Karpas-422 (cell line): ENCODE measurements around the gene MYH9. TPM values are rescaled to one million over a fixed set of nuclear protein-coding genes. Genes with fewer than 3 reads are reported as not detected.
A peak's percentile ranks its signal among the peaks of the same experiment; 100 is the strongest.
"Not testable (repeated sequence)": the region's sequence is repeated elsewhere in the genome, so short reads cannot be mapped to it uniquely, and the experiment has no call there.

Experiments
- DNase-seq: peaks from one replicate; pipeline ENCODE4 v3.0.0-alpha.2; 2015
- H2AFZ ChIP-seq: fragments of 200-600 bp; sonication (generic); 2 replicates; pipeline ENCODE4 v1.6.1; 2014; ENCODE audit warnings: antibody characterized with exemption, low read length, mixed read lengths
- H3K27ac ChIP-seq: fragments of 200-600 bp; sonication (generic); 2 replicates; pipeline ENCODE4 v1.5.1; 2014; ENCODE audit warnings: mild to moderate bottlenecking, low read length, moderate library complexity
- H3K27me3 ChIP-seq: fragments of 200-600 bp; sonication (generic); 2 replicates; pipeline ENCODE4 v1.6.1; 2014; ENCODE audit warnings: low read length, mixed read lengths
- H3K36me3 ChIP-seq: fragments of 200-600 bp; sonication (generic); 2 replicates; pipeline ENCODE4 v1.6.1; 2014; ENCODE audit warnings: low read length, mixed read lengths; ENCODE audit not compliant: insufficient read depth
- H3K4me1 ChIP-seq: fragments of 200-600 bp; sonication (generic); 2 replicates; pipeline ENCODE4 v1.6.1; 2014; ENCODE audit warnings: mild to moderate bottlenecking, low read length, mixed read lengths
- H3K4me2 ChIP-seq: fragments of 200-600 bp; sonication (generic); 2 replicates; pipeline ENCODE4 v1.6.1; 2014; ENCODE audit warnings: low read length, low read depth, mild to moderate bottlenecking; ENCODE audit not compliant: poor library complexity, severe bottlenecking
- H3K4me3 ChIP-seq: fragments of 200-600 bp; sonication (generic); 2 replicates; pipeline ENCODE4 v1.5.1; 2014; ENCODE audit warnings: mild to moderate bottlenecking, antibody characterized with exemption, low read length, mixed read lengths
- H3K79me2 ChIP-seq: fragments of 200-600 bp; sonication (generic); 2 replicates; pipeline ENCODE4 v1.6.1; 2014; ENCODE audit warnings: mild to moderate bottlenecking, low read length, mixed read lengths
- H3K9ac ChIP-seq: fragments of 200-600 bp; sonication (generic); 2 replicates; pipeline ENCODE4 v1.6.0; 2014; ENCODE audit warnings: low read length
- H3K9me2 ChIP-seq: fragments of 200-600 bp; sonication (generic), shearing (Covaris generic); replicated peaks from 2 replicates; pipeline ENCODE4 v1.6.0; 2014; ENCODE audit warnings: mild to moderate bottlenecking, low read length, moderate library complexity; ENCODE audit not compliant: insufficient read depth
- H3K9me3 ChIP-seq: fragments of 300-700, 200-600 bp; sonication (generic); 2 replicates; pipeline ENCODE4 v1.6.1; 2014; ENCODE audit warnings: low read length, mixed read lengths
- H4K20me1 ChIP-seq: fragments of 200-600 bp; sonication (generic); 2 replicates; pipeline ENCODE4 v1.6.1; 2014; ENCODE audit warnings: mild to moderate bottlenecking, antibody characterized with exemption, low read length, low read depth; ENCODE audit not compliant: insufficient read depth
- total RNA-seq: library from RNA; depleted of rRNA; stranded (reverse); fragments of >200 nt; shearing (Covaris generic); gene quantifications from 2 replicates; pipeline ENCODE4 v1.2.3, GENCODE V29; 2014; ENCODE audit warnings: low replicate concordance

The MYH9 gene
- total RNA-seq, 1 experiment from 2014 or later: 57.5 TPM

GRCh38 chr22:36289948-36290371, 97.8 kb downstream of the MYH9 start:
- H3K36me3 ChIP-seq: peaks cover 26% of the 10 kb centered on the region
- H3K9me2 ChIP-seq, H3K9me3 ChIP-seq, H3K4me2 ChIP-seq, H4K20me1 ChIP-seq, H3K4me3 ChIP-seq, DNase-seq, H3K4me1 ChIP-seq, H3K79me2 ChIP-seq, H3K27me3 ChIP-seq, H2AFZ ChIP-seq, H3K27ac ChIP-seq, H3K9ac ChIP-seq: not testable (repeated sequence)

- no peaks in the 10 kb centered on the region for H3K9me3 ChIP-seq
- no peak overlapping the region for H3K4me3 ChIP-seq
- peaks cover 21% of the 10 kb centered on the region for H3K36me3 ChIP-seq
- no peak overlapping the region for H3K4me2 ChIP-seq
- H3K9me2 ChIP-seq: no peaks in the 10 kb centered on the region
- H3K79me2 ChIP-seq: no peaks in the 10 kb centered on the region
- H3K27ac ChIP-seq: no peak overlapping the region
- no peak for DNase-seq
- H2AFZ ChIP-seq: no peak overlapping the region
- no peak overlapping the region for H3K9ac ChIP-seq
- peaks cover 4% of the 10 kb centered on the region; the same call in 1 of the 2 replicates for H4K20me1 ChIP-seq
- H3K4me1 ChIP-seq: no peaks in the 10 kb centered on the region
- H3K27me3 ChIP-seq: no peaks in the 10 kb centered on the region
Observed at GRCh38 chr22:36289406-36289870, 98.3 kb downstream of the MYH9 start.

- H3K27me3 ChIP-seq: no peaks in the 10 kb centered on the region
- no peak overlapping the region for H3K4me2 ChIP-seq
- H4K20me1 ChIP-seq: peaks cover 4% of the 10 kb centered on the region; the same call in 1 of the 2 replicates
- no peaks in the 10 kb centered on the region for H3K79me2 ChIP-seq
- peaks cover 16% of the 10 kb centered on the region for H3K36me3 ChIP-seq
- H3K4me1 ChIP-seq: no peaks in the 10 kb centered on the region
- no peaks in the 10 kb centered on the region for H3K9me2 ChIP-seq
- DNase-seq: no peak
- H3K9ac ChIP-seq: no peak overlapping the region
- no peak overlapping the region for H2AFZ ChIP-seq
- no peak overlapping the region for H3K27ac ChIP-seq
- H3K9me3 ChIP-seq: no peaks in the 10 kb centered on the region
- H3K4me3 ChIP-seq: no peak overlapping the region
Observed at GRCh38 chr22:36288571-36289405, 99.0 kb downstream of the MYH9 start.

- no peaks in the 10 kb centered on the region for H3K79me2 ChIP-seq
- no peaks in the 10 kb centered on the region for H3K4me1 ChIP-seq
- H3K4me2 ChIP-seq: no peak overlapping the region
- DNase-seq: no peak
- peaks cover 19% of the 10 kb centered on the region for H3K36me3 ChIP-seq
- H3K9ac ChIP-seq: no peak overlapping the region
- no peak overlapping the region for H3K4me3 ChIP-seq
- H4K20me1 ChIP-seq: peaks cover 4% of the 10 kb centered on the region; the same call in 1 of the 2 replicates
- no peaks in the 10 kb centered on the region for H3K9me3 ChIP-seq
- no peak overlapping the region for H2AFZ ChIP-seq
- H3K27ac ChIP-seq: no peak overlapping the region
- H3K27me3 ChIP-seq: no peaks in the 10 kb centered on the region
- no peaks in the 10 kb centered on the region for H3K9me2 ChIP-seq
Observed at GRCh38 chr22:36287881-36288515, 99.8 kb downstream of the MYH9 start.

- Histone ChIP-seq H3K36me3 (peaks cover 14% of the 10 kb centered on the region), H3K9ac (no peak overlapping the region), H2AFZ (no peak overlapping the region), H3K4me3 (no peak overlapping the region), H3K4me1 (no peaks in the 10 kb centered on the region), H3K9me3 (no peaks in the 10 kb centered on the region), H4K20me1 (peaks cover 4% of the 10 kb centered on the region; the same call in 1 of the 2 replicates), H3K4me2 (no peak overlapping the region), H3K9me2 (no peaks in the 10 kb centered on the region), H3K27me3 (no peaks in the 10 kb centered on the region), H3K27ac (no peak overlapping the region), H3K79me2 (no peaks in the 10 kb centered on the region)
- peak; percentile 87 for DNase-seq
Observed at GRCh38 chr22:36286096-36286957, 101.4 kb downstream of the MYH9 start.

- no peak for DNase-seq
- H3K4me2 ChIP-seq: no peak overlapping the region
- H2AFZ ChIP-seq: no peak overlapping the region
- H3K27ac ChIP-seq: no peak overlapping the region
- H3K79me2 ChIP-seq: no peaks in the 10 kb centered on the region
- no peak overlapping the region for H3K9ac ChIP-seq
- H3K4me1 ChIP-seq: no peaks in the 10 kb centered on the region
- H3K27me3 ChIP-seq: no peaks in the 10 kb centered on the region
- no peaks in the 10 kb centered on the region for H3K9me3 ChIP-seq
- H4K20me1 ChIP-seq: peaks cover 4% of the 10 kb centered on the region; the same call in 1 of the 2 replicates
- H3K36me3 ChIP-seq: peaks cover 14% of the 10 kb centered on the region
- no peak overlapping the region for H3K4me3 ChIP-seq
- no peaks in the 10 kb centered on the region for H3K9me2 ChIP-seq
Observed at GRCh38 chr22:36285545-36285944, 102.2 kb downstream of the MYH9 start.

GRCh38 chr22:36285017-36285416, 102.8 kb downstream of the MYH9 start:
- Histone ChIP-seq H3K4me2 (no peak overlapping the region), H4K20me1 (peaks cover 4% of the 10 kb centered on the region; the same call in 1 of the 2 replicates), H3K27ac (no peak overlapping the region), H3K9ac (no peak overlapping the region), H3K27me3 (no peaks in the 10 kb centered on the region), H3K36me3 (peaks cover 14% of the 10 kb centered on the region), H3K79me2 (no peaks in the 10 kb centered on the region), H3K9me3 (no peaks in the 10 kb centered on the region), H3K4me3 (no peak overlapping the region), H3K4me1 (no peaks in the 10 kb centered on the region), H2AFZ (no peak overlapping the region), H3K9me2 (no peaks in the 10 kb centered on the region)
- no peak for DNase-seq
